AG04450 (cell line): ENCODE measurements around the gene UPP1. TPM values are rescaled to one million over a fixed set of nuclear protein-coding genes. Genes with fewer than 3 reads are reported as not detected.

Experiments
- CTCF ChIA-PET: fragments of 300-600, 350-600 bp; formaldehyde crosslinking; extraction: SDS; loops from one replicate; lab custom pipeline; 2022; ENCODE audit warnings: antibody characterized with exemption, inconsistent platforms; lab: Charles Lee
- POLR2A ChIA-PET: fragments of 350-600 bp; formaldehyde crosslinking; extraction: SDS; loops from one replicate; lab custom pipeline; 2021; ENCODE audit warnings: antibody characterized with exemption, inconsistent platforms; lab: Yijun Ruan, JAX
- DNase-seq: peaks from one replicate; pipeline ENCODE4 v3.0.0-alpha.2; 2011; ENCODE audit warnings: low read depth, low spot score
- H3K27ac ChIP-seq: one replicate; pipeline ENCODE4 v1.5.1; 2012; ENCODE audit warnings: low read depth, low read length, control low read depth
- H3K27me3 ChIP-seq: one replicate; pipeline ENCODE4 v1.6.0; 2012; ENCODE audit warnings: low read length; ENCODE audit not compliant: control insufficient read depth, insufficient read depth
- H3K4me3 ChIP-seq: 2 replicates; pipeline ENCODE4 v1.5.1; 2011; ENCODE audit warnings: mild to moderate bottlenecking, low read depth, low read length, control low read depth
- H3K9me3 ChIP-seq: 2 replicates; pipeline ENCODE4 v1.5.1; 2012; ENCODE audit warnings: low read length; ENCODE audit not compliant: control insufficient read depth, insufficient read depth
- CTCF ChIP-seq: IDR thresholded peaks from 2 replicates; pipeline ENCODE4 v1.5.1; 2011; ENCODE audit warnings: low read depth, low read length, control low read depth, inconsistent platforms
- polyA plus RNA-seq: library from polyadenylated mRNA; depleted of rRNA; stranded (reverse); fragments of >200 nt; gene quantifications from 2 replicates; pipeline ENCODE4 v1.2.3, GENCODE V29; 2011

The UPP1 gene
- polyA plus RNA-seq, 1 experiment = 7.9 TPM

GRCh38 chr7:48107926-48108472 lies 18.9 kb downstream of the UPP1 start:
- ChIA-PET POLR2A (no interaction called here), CTCF (interaction anchor here (0.6 to 7.4 kb wide), 6 partner anchors 12 to 163 kb away, joined by 3 to 160 read pairs (median 28); no protein-coding TSS in a partner anchor)
- TF ChIP-seq CTCF = no peak
- H3K27ac ChIP-seq = no peak overlapping the region
- no peaks in the 10 kb centered on the region for H3K27me3 ChIP-seq
- no peak for DNase-seq
- no peak overlapping the region for H3K4me3 ChIP-seq
- no peaks in the 10 kb centered on the region for H3K9me3 ChIP-seq

DNA sequence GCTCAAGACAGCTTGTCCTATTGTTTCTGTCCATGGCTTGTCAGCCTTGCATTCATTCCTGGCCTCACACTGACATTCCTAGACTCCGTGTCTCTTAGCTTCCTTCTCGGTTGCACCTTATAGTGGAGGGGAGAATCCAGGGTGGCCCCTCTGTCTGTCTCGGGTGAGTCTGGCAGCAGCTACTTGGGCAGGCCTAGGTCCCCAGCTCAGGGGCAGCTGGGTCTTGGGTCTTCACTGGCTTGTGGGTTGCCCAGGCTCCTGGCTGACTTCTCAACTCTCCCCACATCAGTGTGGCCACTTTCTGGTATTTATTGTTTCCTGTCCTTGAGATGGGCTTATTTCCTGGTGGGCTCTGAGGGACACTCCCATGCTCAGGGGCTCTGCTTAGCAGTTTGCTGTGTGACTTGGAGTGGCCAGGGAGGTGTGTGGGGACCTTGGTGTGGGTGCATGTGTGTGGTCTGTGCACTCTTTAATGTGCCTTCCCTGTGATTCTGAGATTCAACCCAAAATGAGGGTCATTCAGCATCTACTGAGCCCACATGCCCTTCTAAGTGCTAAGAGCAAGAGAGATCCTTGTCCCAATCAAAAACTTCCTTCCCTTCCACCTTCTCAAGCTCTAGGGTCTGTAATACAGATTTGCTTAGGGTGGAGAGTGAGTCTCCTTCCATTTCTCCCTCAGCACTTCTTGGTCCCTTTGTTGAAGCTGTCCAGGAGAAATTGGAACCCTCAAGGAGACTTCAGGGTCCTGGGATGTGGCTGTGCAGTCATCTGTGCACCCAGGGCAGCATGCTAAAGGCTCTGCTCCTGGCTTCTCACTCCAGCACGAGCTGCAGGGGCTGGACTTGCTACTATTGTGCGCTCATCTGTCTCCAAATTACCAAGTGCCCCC lies 20.1 kb downstream of the UPP1 start:
- ChIA-PET POLR2A (interaction anchor here (1.6 kb wide), 1 partner anchor 117 kb away, joined by 5 read pairs; no protein-coding TSS in a partner anchor), CTCF (interaction anchor here (0.6 to 7.4 kb wide), 27 partner anchors 7 to 843 kb away, joined by 3 to 160 read pairs (median 10); no protein-coding TSS in a partner anchor)
- DNase-seq = no peak
- no peaks in the 10 kb centered on the region for H3K27me3 ChIP-seq
- no peak for TF ChIP-seq CTCF
- no peak overlapping the region for H3K27ac ChIP-seq
- H3K4me3 ChIP-seq = no peak overlapping the region
- H3K9me3 ChIP-seq = no peaks in the 10 kb centered on the region

- DNase-seq = no peak
- ChIA-PET POLR2A (interaction anchor here (1.6 kb wide), 1 partner anchor 118 kb away, joined by 5 read pairs; no protein-coding TSS in a partner anchor), CTCF (interaction anchor here (0.6 to 7.4 kb wide), 44 partner anchors 8 to 844 kb away, joined by 3 to 160 read pairs (median 6); partner anchors contain the start of genes HUS1, PKD1L1 and UPP1)
Observed at GRCh38 chr7:48109848-48110663, 21.0 kb downstream of the UPP1 start.

GRCh38 chr7:48110868-48111267 lies 21.8 kb downstream of the UPP1 start:
- CTCF ChIA-PET = interaction anchor here (0.6 to 7.4 kb wide), 44 partner anchors 9 to 845 kb away, joined by 3 to 160 read pairs (median 6); partner anchors contain the start of genes HUS1, PKD1L1 and UPP1
- H3K27ac ChIP-seq = no peak overlapping the region
- TF ChIP-seq CTCF = no peak

More at GRCh38 chr7:48109848-48110663, 21.0 kb downstream of the UPP1 start:
- Histone ChIP-seq H3K27ac (no peak overlapping the region), H3K9me3 (no peaks in the 10 kb centered on the region), H3K4me3 (no peak overlapping the region), H3K27me3 (no peaks in the 10 kb centered on the region)
- TF ChIP-seq CTCF = peak; percentile 97

More at GRCh38 chr7:48110868-48111267, 21.8 kb downstream of the UPP1 start:
- Histone ChIP-seq H3K4me3 (no peak overlapping the region), H3K27me3 (no peaks in the 10 kb centered on the region), H3K9me3 (no peaks in the 10 kb centered on the region)
- POLR2A ChIA-PET = interaction anchor here (1.6 kb wide), 1 partner anchor 119 kb away, joined by 5 read pairs; no protein-coding TSS in a partner anchor
- no peak for DNase-seq
